Measurements from ENCODE around the gene KRT5. TPM values are rescaled to one million over a fixed set of nuclear protein-coding genes. Genes with fewer than 3 reads are reported as not detected.

KRT5 gene
- total RNA-seq, 1 experiment from 2014 or later = not detected

DNA sequence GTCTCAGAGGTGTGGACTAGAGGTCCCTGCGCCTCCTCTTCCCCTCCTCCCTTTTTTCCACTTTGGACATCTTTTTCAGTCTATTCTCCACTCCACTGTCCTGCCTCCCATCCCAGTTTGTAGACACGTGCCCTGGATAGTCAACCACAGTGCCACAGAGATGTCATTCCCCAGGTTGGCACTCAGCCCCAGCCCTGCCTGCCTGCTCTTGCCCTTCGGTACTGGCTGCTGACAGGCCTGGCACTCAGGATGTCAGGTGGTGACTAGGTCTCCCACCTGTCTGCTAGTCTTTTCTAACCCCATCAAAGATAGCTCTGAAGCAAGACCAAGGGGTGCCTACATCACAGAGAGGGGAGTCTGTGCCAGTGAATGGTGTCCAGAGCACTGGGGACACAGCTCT lies 16.9 kb upstream of the KRT5 start:
- no peak for DNase-seq (ENCODE audit: low spot score)

DNA sequence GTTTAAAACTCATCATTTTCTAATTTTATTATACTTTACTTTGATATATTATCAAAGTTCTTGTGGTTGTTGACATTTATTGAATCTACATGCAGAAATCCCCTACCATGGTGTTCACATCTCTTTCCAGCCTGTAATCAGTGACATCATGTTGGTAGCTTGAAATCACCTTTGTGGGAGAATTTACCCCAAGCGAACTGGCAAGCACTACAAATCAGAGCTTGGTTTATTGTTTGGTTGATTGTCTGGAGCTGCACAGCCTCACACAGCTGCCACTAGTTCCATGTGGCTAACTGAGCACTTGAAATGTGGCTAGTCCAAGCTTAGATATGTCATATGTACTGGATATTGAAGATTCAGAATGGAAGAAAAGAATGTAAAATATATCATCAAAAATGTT lies 15.4 kb upstream of the KRT5 start:
- no peak for DNase-seq (ENCODE audit: low spot score)

DNA sequence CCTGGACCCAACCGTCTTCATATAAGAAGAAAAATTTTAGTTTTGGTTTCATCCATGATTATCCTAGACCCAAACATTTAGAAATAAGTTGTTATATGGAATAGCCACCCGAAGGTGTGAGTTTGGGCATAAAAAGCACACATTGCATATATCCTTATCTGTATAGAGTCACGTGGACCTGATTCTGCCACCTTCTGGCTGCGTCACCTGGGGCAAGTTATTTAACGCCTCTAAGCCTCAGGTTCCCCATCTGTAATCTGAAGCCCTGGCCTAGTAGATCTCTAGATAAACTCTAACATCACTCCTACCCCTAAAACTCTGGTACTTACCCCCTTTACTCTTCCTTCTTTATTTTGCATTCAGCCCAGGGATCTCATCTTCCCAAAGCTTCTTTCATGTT lies 14.3 kb upstream of the KRT5 start:
- no peak for DNase-seq (ENCODE audit: low spot score)

DNA sequence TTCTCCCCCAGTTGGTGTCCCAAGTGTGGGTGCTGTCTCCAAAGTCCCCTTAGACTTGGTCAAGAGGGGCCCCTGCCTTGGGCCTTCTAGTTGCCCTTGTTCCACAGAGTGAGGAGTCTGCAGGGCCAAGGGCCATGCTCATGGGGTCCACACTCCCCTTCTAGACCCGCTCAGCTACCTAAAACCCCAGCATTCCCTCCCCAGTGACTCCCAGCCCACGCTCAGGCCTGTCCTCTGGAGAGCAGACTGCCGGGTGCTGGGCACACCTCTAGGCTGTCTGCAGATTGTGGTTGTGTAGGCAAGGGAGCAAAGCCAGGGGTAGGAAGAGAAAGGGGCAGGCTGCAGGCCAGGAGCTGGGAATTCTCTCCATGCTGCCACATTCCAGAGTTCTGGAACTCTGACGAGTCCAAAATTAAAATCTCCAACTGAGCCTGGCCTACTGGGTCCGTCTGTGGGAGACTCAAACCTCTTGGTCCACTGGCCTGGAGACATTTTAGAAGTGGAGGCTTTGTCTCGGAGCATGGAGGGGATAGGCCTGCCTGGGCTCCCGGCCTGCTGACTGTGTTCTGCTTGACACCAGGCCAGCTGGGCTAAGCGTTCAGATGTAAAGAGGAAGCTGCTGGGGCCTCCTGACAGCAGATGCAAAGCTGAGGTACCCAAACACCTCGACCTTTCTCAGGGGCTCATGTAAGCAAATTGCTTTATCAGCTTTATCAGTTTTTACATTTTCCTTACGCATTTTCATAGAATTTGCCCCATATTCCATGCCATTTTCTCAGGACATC lies 13.7 kb upstream of the KRT5 start:
- no peak for DNase-seq (ENCODE audit: low spot score)

- no peak for DNase-seq (ENCODE audit: low spot score)
Observed at GRCh38 chr12:52532636-52533035, 12.4 kb upstream of the KRT5 start.

DNA sequence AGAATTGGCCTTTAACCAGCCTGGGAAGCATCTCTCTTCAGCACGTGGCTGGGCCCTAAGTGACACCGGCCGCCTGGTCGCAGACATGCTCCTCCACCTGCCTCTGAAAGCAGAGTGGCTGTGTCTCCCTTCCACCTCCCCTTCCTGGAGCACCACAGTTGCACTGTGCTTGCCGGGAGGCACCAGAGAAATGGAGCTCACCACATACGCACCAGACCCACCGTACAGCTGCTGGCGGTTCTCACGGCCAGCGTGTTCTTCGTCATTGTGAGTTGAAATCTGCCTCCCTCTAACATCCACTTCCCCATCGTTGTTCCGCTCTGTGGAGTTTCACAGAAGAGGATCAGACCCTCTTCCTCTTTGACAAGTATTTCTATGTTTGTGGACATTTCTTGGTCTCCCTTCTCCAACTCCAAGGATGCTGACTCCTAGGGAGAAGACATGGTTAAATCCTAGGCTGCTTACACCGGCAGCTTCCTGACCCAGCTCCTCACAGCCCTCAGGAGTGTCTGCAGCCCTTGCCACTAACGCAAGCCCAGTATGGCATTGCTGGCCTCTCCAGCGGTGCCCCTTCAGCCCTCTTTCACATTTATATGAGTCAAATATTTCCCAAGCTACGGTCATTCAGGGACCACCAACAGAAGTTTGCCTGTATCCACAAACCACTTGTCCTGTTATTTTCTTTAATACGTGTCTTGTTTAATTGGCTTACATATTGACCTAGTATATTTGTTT lies 11.5 kb upstream of the KRT5 start:
- no peak for DNase-seq (ENCODE audit: low spot score)

DNA sequence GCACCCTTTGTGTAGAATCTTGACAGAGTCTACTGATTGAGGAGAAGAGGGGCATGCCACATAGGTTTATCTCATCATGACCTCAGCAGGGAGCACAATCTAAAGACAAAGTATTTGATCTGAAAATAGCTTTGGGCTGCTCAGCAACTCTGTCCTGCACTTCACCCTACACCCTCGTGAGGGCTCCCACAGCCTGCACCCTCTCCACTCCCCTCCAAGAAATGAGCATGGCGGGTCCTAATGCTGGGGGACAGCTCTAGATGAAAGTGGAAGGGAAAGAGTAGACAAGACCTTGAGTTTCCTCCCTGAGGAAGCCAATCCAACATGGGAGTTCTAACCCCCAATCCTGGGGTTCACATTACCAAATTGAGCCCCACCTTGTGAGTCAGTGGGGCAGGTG lies 10.7 kb upstream of the KRT5 start:
- DNase-seq (ENCODE audit: low spot score) = no peak

DNA sequence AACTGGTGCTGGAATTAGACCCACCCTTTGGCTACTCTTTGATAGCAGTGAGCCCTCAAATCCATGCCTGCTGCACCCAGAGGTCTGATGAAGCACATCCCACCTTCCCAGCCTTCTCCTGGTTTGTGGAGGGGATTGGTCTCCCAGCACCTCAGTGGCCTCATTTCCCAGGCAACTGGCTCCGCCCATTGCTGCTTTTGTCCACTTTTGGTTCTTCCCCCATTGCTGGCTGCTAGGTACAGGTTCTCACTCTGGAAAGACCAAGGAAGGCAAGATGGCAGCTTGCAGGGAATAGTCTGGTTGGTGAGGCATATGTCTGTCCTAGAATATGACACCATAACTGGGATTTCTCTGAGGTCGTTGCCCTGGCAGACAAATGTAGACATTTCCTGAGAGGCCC lies 10.2 kb upstream of the KRT5 start:
- no peak for DNase-seq (ENCODE audit: low spot score)

- no peak for DNase-seq (ENCODE audit: low spot score)
Observed at GRCh38 chr12:52529846-52530245, 9.7 kb upstream of the KRT5 start.

GRCh38 chr12:52529417-52529816 lies 9.2 kb upstream of the KRT5 start:
- DNase-seq (ENCODE audit: low spot score) = no peak

DNA sequence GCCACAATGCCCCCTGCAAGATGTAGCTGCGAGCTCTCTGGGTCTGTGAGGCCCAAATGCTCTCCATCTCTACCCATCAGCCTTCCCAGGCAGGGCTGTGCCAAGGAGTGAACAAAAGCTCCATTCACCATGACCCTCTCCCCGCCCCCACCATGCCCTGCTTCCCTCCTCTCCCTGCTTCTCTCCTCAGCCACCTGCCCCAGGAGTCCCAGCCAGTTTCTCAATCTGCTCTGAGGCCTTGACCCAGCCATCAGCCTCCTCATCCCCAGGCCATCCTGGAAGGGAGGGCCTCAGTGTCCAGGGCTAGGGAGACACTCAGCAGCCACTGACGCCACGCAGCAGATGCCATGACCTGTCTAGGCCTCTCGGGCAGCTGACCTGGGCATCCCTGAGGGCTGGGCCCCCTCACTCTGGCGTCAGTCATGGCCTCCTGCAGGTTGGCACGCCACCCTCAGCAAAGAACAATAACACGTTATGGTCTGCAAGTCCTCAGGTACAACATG lies 8.5 kb upstream of the KRT5 start:
- no peak for DNase-seq (ENCODE audit: low spot score)

GRCh38 chr12:52527121-52527800 lies 7.1 kb upstream of the KRT5 start:
- no peak for DNase-seq (ENCODE audit: low spot score)

DNA sequence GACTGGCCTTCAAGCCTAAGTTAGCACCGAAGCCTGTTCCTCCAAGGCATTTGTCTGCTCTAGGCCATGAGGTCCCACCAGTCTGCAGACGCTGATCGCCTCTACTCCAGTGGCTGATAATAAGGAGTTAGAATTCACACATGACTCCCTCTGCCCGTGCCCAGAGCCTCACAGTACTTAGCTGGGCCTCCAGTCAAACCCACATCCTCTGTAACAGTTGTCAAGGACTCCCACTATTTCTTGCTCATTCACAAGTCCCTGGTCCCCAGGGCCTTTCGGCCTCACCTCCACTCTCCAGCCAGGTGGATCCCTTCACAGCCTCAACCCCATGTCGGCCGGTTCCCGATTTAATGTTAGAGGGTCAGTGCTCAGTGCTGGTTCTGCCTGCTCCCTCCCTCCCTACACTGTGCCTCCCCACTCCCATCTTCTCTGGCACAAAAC lies 6.3 kb upstream of the KRT5 start:
- DNase-seq (ENCODE audit: low spot score) = no peak

- DNase-seq (ENCODE audit: low spot score) = no peak
Observed at GRCh38 chr12:52525661-52526499, 5.7 kb upstream of the KRT5 start.

DNA sequence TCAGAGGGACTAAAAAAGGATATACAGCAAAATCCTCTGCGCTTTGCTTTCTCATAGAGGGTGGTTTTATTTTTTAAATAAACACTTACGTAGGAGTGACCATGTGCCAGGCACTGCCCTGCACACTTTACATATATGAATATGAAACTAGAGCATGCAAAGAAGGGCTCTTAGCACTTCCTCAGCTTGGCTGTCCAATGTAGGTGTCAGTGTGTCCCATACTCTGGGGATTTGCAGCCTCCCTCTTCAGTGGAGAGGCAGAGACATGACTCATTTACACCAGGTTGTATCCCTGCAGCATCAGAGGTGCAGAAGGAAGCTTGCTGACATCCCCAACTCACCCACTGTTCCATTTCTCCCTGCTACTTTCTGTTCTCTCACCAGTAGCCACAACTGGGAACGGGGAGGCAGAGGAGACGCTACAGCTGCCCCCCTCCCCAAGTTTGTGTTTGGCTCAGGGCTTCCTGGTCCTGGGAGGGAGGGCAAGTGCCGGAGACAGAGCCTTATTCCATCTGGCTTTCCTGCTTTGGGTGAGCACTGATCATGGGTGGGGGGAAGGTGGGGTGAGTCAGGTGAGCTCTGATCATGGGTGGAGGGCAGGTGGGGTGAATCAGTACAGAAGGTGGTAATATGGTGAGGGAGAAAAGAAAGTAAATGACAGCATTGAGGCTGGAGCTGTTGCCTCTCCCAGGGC lies 4.9 kb upstream of the KRT5 start:
- no peak for DNase-seq (ENCODE audit: low spot score)

- no peak for DNase-seq (ENCODE audit: low spot score)
Observed at GRCh38 chr12:52524241-52524897, 4.2 kb upstream of the KRT5 start.

DNA sequence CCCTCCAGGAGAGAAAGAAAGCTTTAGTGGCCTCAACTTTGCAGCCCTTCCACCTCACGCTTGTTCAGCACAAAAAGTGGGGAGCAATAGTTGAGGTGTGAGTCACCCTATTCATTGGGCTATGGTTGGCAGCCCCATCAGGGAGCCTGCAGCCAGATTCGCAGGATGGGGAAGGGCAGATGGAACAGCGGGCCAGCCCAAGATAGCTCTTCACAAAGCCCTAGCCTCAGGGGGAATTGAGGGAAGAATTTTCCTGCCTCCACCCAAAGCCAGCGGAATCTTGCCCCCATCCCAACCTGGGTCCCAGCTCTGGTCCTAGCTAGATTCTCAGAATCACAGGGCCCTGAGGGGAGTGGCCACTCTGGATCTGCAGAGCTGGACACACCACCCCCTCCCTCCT lies 3.6 kb upstream of the KRT5 start:
- no peak for DNase-seq (ENCODE audit: low spot score)

- no peak for DNase-seq (ENCODE audit: low spot score)
Observed at GRCh38 chr12:52522346-52523011, 2.3 kb upstream of the KRT5 start.

DNA sequence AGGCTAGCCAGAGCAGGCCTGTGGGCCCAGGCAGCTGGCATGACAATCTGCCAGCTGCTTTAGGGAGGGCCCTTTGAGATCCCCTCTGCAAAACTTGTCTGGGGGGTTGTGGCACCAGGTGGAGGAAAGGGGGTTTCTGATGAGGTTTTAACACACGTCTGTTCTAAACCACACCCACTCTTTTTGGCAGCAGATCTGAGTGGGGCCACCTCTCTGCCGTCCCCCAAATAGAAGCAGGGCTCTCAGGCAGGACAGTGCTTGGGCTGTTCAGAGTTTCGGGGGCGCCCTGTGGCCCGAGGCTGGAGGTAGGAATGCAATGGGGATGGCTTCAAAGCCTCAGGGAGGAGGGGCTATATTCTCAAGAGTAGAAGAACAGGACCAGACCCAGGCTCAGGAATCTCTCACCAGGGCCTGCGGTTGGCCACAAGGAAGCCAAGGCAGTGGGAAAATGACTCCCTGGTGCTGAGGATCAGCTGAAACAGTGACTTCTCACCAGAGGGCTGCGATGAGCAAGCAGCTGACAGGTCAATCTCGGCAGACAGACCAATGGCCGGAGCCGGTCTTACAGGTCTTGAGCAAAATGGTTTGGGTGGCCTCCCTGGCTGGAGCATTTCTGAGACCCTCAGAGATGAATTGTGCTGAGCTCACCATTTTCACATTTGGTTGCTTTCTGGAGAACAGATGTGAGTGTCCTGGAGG lies 1.5 kb upstream of the KRT5 start:
- peak; percentile 29 for DNase-seq (ENCODE audit: low spot score)
